SK-N-SH (cell line): ENCODE measurements around the gene CLEC3B.

Experiments used
- EP300 ChIP-seq, 2 experiments: IDR thresholded peaks; 2 replicates each; pipeline versions ENCODE4 v1.4.0 to v1.6.1; 2012; ENCODE audit warnings: borderline replicate concordance in 1 of 2, low read depth in 1 of 2, low read length in 1 of 2
- FOXM1 ChIP-seq: IDR thresholded peaks from 2 replicates; pipeline ENCODE4 v1.4.0; 2012; ENCODE audit warnings: low read depth, mild to moderate bottlenecking
- MAX ChIP-seq: IDR thresholded peaks from 2 replicates; pipeline ENCODE4 v1.4.0; 2012; ENCODE audit warnings: low read depth
- POLR2AphosphoS5 ChIP-seq: IDR thresholded peaks from 2 replicates; pipeline ENCODE4 v1.6.1; 2012; ENCODE audit warnings: low read depth, low read length
- RAD21 ChIP-seq: IDR thresholded peaks from 2 replicates; pipeline ENCODE4 v1.6.1; 2012; ENCODE audit warnings: mild to moderate bottlenecking, low read length
- REST ChIP-seq: IDR thresholded peaks from 2 replicates; pipeline ENCODE4 v1.6.1; 2012; ENCODE audit warnings: mild to moderate bottlenecking, low read depth, low read length, moderate library complexity
- RFX5 ChIP-seq: IDR thresholded peaks from 2 replicates; pipeline ENCODE4 v1.6.1; 2012; ENCODE audit warnings: mild to moderate bottlenecking, improper control_type of control experiment, low read length
- SIN3A ChIP-seq: IDR thresholded peaks from 2 replicates; pipeline ENCODE4 v1.6.1; 2012; ENCODE audit warnings: low read depth, mild to moderate bottlenecking, low read length, moderate library complexity, borderline replicate concordance
- TCF12 ChIP-seq: IDR thresholded peaks from 2 replicates; pipeline ENCODE4 v1.4.0; 2012
- TF ChIP-seq, protein P1 (sequence below): fragments of 200-600 bp; sonication (generic); IDR thresholded peaks from 2 replicates; pipeline ENCODE4 v1.6.1; 2017; ENCODE audit warnings: antibody characterized with exemption, mild to moderate bottlenecking, moderate library complexity

- TF ChIP-seq TCF12 (peak; percentile 77), EP300 (IDR thresholded peaks at IDR 0.05; ENCODE audit: borderline replicate concordance in 1 of 2, low read depth in 1 of 2, low read length in 1 of 2) (peak in 1 of 2 experiments; percentile 62; a peak in 1 of 4 replicates), SIN3A (peak; percentile 88; the same call in 1 of the 2 replicates), REST (0 out of 2 replicates have a peak, but pooled peaks have one; percentile 41), FOXM1 (no peak), RAD21 (no peak), RFX5 (no peak), POLR2AphosphoS5 (peak; percentile 69; the same call in 1 of the 2 replicates), MAX (peak; percentile 86)
- TF ChIP-seq, protein P1, sequence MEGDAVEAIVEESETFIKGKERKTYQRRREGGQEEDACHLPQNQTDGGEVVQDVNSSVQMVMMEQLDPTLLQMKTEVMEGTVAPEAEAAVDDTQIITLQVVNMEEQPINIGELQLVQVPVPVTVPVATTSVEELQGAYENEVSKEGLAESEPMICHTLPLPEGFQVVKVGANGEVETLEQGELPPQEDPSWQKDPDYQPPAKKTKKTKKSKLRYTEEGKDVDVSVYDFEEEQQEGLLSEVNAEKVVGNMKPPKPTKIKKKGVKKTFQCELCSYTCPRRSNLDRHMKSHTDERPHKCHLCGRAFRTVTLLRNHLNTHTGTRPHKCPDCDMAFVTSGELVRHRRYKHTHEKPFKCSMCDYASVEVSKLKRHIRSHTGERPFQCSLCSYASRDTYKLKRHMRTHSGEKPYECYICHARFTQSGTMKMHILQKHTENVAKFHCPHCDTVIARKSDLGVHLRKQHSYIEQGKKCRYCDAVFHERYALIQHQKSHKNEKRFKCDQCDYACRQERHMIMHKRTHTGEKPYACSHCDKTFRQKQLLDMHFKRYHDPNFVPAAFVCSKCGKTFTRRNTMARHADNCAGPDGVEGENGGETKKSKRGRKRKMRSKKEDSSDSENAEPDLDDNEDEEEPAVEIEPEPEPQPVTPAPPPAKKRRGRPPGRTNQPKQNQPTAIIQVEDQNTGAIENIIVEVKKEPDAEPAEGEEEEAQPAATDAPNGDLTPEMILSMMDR, result peak; percentile 19; the same call in 1 of the 2 replicates
These were observed 59.0 kb downstream of the CLEC3B start for GRCh38 chr3:45084820-45085816.
